AG10803 (cell line): ENCODE data around the gene ZNF667.

ENCODE experiments used
- DNase-seq: peaks from one replicate; pipeline ENCODE4 v3.0.0; 2010; ENCODE audit warnings: low read depth
- H3K4me3 ChIP-seq: 2 replicates; pipeline ENCODE4 v1.5.1; 2011; ENCODE audit warnings: mild to moderate bottlenecking, low read length, control low read depth
- CTCF ChIP-seq: conservative IDR thresholded peaks from 2 replicates; pipeline ENCODE4 v1.5.1; 2011; ENCODE audit warnings: mild to moderate bottlenecking, low read length, control low read depth, inconsistent platforms

The ZNF667 gene

GRCh38 chr19:56477429-56478338, 539 bp upstream of the ZNF667 start:
- peak; percentile 91 for DNase-seq
- H3K4me3 ChIP-seq = peak overlapping the region; percentile 91
- no peak for TF ChIP-seq CTCF

- DNase-seq = no peak
- TF ChIP-seq CTCF = no peak
- H3K4me3 ChIP-seq = peak overlapping the region; percentile 91
Measured at GRCh38 chr19:56476093-56476492, 1.1 kb downstream of the ZNF667 start.

- DNase-seq = no peak
- TF ChIP-seq CTCF = no peak
- no peak overlapping the region for H3K4me3 ChIP-seq
Measured at GRCh38 chr19:56474308-56474707, 2.8 kb downstream of the ZNF667 start.

GRCh38 chr19:56441206-56441792, 35.8 kb downstream of the ZNF667 start:
- H3K4me3 ChIP-seq = no peak overlapping the region

GRCh38 chr19:56423985-56424353, 53.2 kb downstream of the ZNF667 start:
- no peak overlapping the region for H3K4me3 ChIP-seq
- no peak for TF ChIP-seq CTCF
- DNase-seq = no peak

More at GRCh38 chr19:56441206-56441792, 35.8 kb downstream of the ZNF667 start:
- DNase-seq = no peak
- TF ChIP-seq CTCF = no peak

- no peak for TF ChIP-seq CTCF
- DNase-seq = no peak
- H3K4me3 ChIP-seq = no peak overlapping the region
Measured at GRCh38 chr19:56423276-56423984, 53.7 kb downstream of the ZNF667 start.
